ENCODE data around the gene DNAJC3. TPM values are rescaled to one million over a fixed set of nuclear protein-coding genes. Genes with fewer than 3 reads are reported as not detected.
"Not testable (repeated sequence)": the region's sequence is repeated elsewhere in the genome, so short reads cannot be mapped to it uniquely, and the experiment has no call there.

DNAJC3 gene
- total RNA-seq, 1 donor = 65.8 TPM

- no peak for DNase-seq (ENCODE audit: low read depth)
- no peak for TF ChIP-seq CTCF (IDR thresholded peaks at IDR 0.05; ENCODE audit: insufficient read depth, low read length)
- no peak overlapping the region for H3K4me3 ChIP-seq (ENCODE audit: low read depth, low read length)
Observed at GRCh38 chr13:95771905-95772304, 95.0 kb downstream of the DNAJC3 start.

GRCh38 chr13:95779522-95779921 lies 102.6 kb downstream of the DNAJC3 start:
- no peak overlapping the region for H3K4me3 ChIP-seq (ENCODE audit: low read depth, low read length)
- no peak for TF ChIP-seq CTCF (IDR thresholded peaks at IDR 0.05; ENCODE audit: insufficient read depth, low read length)

GRCh38 chr13:95781016-95781415 lies 104.1 kb downstream of the DNAJC3 start:
- TF ChIP-seq CTCF (IDR thresholded peaks at IDR 0.05; ENCODE audit: insufficient read depth, low read length) = no peak

More at GRCh38 chr13:95779522-95779921, 102.6 kb downstream of the DNAJC3 start:
- DNase-seq (ENCODE audit: low read depth) = no peak

GRCh38 chr13:95781940-95782339 lies 105.0 kb downstream of the DNAJC3 start:
- not testable (repeated sequence) for H3K4me3 ChIP-seq (ENCODE audit: low read depth, low read length); DNase-seq (ENCODE audit: low read depth)

More at GRCh38 chr13:95781016-95781415, 104.1 kb downstream of the DNAJC3 start:
- DNase-seq (ENCODE audit: low read depth) = no peak
- no peak overlapping the region for H3K4me3 ChIP-seq (ENCODE audit: low read depth, low read length)

- DNase-seq (ENCODE audit: low read depth) = no peak
Observed at GRCh38 chr13:95783747-95784146, 106.8 kb downstream of the DNAJC3 start.

GRCh38 chr13:95784161-95784899 lies 107.4 kb downstream of the DNAJC3 start:
- TF ChIP-seq CTCF (IDR thresholded peaks at IDR 0.05; ENCODE audit: insufficient read depth, low read length) = no peak
- DNase-seq (ENCODE audit: low read depth) = peak; percentile 88
- no peak overlapping the region for H3K4me3 ChIP-seq (ENCODE audit: low read depth, low read length)

More at GRCh38 chr13:95783747-95784146, 106.8 kb downstream of the DNAJC3 start:
- no peak for TF ChIP-seq CTCF (IDR thresholded peaks at IDR 0.05; ENCODE audit: insufficient read depth, low read length)
- no peak overlapping the region for H3K4me3 ChIP-seq (ENCODE audit: low read depth, low read length)

- TF ChIP-seq CTCF (IDR thresholded peaks at IDR 0.05; ENCODE audit: insufficient read depth, low read length) = no peak
- no peak overlapping the region for H3K4me3 ChIP-seq (ENCODE audit: low read depth, low read length)
- peak; percentile 23 for DNase-seq (ENCODE audit: low read depth)
Observed at GRCh38 chr13:95784900-95785290, 108.0 kb downstream of the DNAJC3 start.

Data from fibroblast of the aortic adventitia (primary cell).